ENCODE data around the gene LRP1-AS.

DNA sequence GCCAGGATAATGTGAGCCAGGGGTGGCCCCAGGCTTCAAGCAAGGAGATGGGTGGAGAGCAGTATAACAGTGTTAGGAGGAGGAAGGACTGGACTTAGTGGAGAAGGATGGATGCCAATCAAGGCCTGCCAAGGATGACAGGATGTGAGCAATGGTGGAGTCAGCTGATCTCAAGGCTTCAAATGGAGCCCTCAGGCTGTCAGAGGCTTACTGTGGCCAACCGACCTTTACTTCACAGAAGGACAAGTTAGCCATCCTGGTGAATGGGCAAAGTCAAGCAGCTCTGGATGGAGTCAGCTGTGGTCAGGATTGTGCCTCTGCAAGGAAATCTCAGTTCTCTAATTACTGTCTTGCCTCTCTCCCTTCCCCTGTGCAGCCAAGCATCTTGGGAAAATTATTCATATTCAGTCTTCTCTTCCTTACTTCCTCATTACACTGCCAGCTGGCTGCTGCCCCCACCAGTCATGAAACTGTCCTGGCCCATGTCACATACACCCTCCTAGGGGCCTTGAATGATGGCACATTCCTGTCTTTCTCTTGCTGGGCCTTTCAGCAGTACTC lies 28.6 kb downstream of the LRP1-AS start:
- TF ChIP-seq, protein P1, sequence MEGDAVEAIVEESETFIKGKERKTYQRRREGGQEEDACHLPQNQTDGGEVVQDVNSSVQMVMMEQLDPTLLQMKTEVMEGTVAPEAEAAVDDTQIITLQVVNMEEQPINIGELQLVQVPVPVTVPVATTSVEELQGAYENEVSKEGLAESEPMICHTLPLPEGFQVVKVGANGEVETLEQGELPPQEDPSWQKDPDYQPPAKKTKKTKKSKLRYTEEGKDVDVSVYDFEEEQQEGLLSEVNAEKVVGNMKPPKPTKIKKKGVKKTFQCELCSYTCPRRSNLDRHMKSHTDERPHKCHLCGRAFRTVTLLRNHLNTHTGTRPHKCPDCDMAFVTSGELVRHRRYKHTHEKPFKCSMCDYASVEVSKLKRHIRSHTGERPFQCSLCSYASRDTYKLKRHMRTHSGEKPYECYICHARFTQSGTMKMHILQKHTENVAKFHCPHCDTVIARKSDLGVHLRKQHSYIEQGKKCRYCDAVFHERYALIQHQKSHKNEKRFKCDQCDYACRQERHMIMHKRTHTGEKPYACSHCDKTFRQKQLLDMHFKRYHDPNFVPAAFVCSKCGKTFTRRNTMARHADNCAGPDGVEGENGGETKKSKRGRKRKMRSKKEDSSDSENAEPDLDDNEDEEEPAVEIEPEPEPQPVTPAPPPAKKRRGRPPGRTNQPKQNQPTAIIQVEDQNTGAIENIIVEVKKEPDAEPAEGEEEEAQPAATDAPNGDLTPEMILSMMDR (IDR thresholded peaks at IDR 0.05) = no peak
- TF ChIP-seq EP300 (IDR thresholded peaks at IDR 0.05) (no peak), SREBF2 (IDR thresholded peaks at IDR 0.05) (no peak), POLR2A (IDR thresholded peaks at IDR 0.05; ENCODE audit: low read length) (no peak), TP53 (CRISPR knock-in tag; IDR thresholded peaks at IDR 0.05) (no peak), EHMT2 (IDR thresholded peaks at IDR 0.05; ENCODE audit: low read depth) (no peak), JUN (IDR thresholded peaks at IDR 0.05) (no peak), RAD21 (conservative IDR thresholded peaks at IDR 0.05 in 1 of 2, IDR thresholded peaks at IDR 0.05 in 1 of 2) (no peak)
- TF ChIP-seq, protein P2, sequence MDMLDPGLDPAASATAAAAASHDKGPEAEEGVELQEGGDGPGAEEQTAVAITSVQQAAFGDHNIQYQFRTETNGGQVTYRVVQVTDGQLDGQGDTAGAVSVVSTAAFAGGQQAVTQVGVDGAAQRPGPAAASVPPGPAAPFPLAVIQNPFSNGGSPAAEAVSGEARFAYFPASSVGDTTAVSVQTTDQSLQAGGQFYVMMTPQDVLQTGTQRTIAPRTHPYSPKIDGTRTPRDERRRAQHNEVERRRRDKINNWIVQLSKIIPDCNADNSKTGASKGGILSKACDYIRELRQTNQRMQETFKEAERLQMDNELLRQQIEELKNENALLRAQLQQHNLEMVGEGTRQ (IDR thresholded peaks at IDR 0.05) = no peak
